GM11168 (cell line): Measurements from ENCODE around the gene ARHGAP4.

Experiments
- in situ Hi-C: fragments of 300-500 bp; cut with MboI; formaldehyde crosslinking; loops from one replicate; pipeline ENCODE4 v1.12.0; 2022; ENCODE audit warnings: low sequenced_read_pairs; ENCODE audit not compliant: unreplicated experiment

The ARHGAP4 gene

DNA sequence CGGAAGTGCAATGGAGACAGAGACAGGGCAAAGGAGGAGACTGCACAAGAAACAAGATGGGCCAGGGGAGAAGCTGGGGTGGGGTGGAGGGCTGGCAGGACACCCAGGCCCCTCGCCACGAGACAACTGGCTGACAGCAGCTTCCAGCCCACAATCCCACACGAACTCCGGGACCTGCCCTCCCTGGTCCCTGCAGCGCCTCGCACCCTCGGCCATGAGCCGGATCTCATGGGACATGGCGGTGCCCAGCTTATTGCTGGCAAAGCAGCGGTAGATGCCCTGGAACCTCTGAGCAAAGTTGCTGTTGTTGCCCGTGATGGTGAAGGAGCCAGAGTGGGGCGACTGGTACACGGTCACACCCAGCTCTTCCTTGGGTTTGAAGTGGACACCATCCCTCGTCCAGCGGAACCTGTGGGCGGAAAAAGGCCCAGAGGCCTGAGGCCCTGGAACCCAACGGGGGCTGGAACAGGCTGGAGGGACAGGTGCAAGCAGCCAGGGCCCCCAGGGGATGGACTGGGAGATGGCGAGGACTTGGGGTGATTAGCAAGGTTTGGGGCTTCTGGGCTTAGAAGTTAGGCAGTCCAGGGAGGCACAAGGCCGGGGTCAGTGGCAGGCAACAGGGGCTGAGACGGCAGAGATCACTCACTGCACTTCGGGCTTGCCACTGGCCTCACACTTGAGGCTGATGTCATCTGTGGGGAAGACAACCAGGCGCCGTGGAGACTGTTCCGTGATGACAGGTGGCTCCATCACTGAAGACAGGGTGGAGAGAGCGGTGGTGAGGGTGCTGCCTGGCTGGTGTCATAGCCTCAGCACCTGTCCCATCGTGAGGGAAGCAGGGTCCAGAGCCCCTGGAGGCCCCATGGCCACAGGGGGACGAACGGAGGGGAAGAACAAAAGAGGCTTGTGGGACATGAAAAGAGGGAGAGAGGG lies 53.9 kb downstream of the ARHGAP4 start:
- in situ Hi-C loops: no loop called here

DNA sequence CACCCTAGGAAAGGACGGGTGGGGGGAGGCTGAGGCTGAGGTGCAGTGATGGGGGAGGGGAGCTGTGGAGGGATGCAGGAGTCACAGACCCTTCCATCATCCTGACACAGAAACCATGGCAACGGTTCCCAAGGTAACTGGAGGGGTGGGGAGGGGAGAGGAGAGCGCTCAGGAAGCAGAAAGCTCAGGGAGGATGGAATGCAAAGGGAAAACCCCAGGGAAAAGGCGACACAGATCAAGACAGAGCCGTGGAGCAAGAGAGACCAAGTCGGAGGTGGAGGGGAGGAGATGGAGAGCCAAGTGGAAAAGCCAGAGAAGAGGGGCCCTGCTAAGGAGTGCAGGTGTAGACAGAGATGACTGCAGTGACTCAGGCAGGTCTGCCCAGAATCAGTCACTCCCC lies 54.6 kb downstream of the ARHGAP4 start:
- in situ Hi-C loops: no loop called here

DNA sequence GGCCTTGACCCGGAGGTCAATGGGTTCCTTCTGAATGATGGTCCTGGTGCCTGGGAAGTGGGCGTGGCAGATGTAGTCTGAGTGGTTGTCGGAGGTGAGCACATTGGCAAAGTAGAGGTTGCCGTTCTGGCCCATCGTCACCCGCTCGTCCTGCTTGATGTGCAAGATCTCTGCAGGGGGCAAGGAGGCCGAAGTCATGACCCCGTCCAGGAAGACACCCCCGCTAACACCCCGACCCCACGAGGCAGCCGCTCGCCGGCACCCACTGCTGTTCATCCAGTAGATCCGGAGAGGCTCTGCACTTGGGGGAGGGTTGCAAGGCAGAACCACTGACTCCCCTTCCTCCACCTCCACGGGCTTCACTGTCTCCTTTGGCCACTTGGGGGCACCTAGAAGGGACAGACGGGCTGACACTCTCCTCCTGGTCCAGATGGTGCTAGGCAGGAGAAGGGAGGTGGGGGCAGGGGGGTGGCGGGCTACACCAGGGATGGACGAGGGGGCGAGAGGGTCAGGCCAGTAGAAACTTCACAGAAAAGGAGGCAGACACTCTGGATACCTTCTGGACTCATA lies 55.2 kb downstream of the ARHGAP4 start:
- in situ Hi-C loops: no loop called here

DNA sequence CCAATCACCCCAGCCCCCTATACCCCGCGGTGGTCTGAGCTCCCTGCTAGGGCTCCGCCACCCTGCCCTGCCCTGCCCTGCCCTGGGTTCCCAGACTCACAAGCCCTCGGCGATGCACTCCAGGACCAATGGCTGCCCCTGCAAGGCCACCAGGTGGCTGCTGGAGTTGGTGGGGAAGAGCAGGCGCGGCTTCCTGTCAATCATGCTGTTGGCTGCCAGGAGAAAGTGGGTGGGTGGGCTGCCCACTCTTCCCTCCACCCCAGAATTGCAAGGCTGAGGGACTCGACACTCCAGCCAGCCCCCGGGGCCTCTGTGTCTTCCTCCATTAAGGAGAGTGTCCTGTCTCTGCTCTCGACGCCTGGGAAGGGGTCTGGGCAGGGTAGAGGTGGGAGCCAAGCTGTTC lies 55.8 kb downstream of the ARHGAP4 start:
- in situ Hi-C loops: no loop called here

DNA sequence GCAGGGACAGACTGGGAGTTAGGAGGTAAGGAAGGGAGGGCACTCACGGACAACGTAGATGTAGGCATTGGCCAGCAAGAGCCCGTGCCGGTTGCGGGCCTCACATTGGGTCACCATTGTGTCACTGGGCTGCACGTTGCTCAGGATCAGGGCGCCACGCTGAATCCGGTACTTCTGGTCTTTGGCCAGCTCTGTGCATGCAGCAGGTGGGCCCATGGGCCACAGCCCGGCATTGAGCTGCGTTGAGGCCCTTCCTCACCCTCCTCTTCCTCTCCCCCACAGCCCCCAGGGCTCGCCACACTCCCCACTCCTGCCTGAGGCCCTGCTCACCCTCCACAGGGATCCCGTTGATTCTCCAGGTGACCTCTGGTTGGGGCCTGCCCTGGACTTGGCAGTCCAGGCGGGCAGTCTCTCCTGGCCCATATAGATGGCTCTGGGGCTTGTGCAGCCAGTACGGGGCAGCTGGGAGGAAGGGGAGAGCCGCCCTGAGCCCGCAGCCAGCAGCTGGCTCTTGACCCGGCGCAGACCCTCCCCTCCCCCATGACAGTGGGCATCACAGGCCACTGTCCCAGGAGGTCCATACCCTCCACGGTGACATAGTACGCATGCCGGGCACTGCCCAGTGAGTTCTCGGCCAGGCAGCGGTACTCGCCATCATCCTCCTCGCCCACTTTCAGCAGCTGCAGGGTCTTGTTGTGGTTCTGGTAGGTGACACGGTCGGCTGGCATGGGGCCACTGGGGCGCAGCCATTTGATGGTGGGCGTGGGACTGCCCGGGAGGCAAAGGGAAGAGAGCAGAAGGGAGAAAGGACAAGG lies 56.4 kb downstream of the ARHGAP4 start:
- in situ Hi-C loops: no loop called here

DNA sequence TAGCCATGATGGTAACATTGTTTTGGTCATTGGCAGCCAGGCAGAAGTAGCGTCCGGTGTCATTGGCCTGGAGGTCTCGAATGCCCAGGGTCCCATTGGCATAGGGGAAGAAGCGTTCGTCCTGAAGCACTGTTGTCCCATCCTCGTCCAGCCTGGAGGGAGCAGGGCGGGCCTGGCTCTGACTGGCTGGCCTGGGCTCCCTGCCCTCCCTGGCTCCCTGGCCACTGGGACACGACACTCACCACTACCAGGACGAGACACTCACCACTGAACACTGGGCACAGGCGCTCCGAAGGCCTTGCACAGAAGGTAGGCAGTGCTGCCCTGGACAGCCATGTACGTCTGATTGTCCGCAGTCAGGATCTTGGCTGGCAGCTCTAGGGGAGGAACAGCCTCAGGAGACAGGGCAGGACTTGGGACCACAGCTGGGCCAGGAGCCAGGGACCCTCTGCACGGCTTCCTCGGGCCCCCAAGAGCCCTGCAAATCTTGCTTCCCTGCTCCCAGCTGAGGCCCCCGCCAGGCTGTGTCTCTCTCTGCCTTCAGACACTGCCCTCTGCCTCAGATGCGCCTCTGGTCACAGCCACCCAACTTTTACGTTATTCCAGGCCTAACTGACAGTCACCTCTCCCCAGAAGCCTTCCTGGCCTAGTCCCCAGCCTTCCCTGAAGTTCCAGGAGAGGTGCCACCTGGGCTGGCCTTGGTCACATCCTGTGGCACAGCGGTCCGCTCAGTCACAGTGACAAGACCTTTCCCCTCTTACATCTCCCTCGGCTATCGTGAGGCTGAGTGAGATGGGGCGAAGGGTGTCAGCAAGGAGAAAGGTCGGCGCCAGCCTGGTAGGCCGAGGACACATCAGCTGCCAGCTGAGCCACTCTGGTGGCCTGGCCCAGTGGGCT lies 57.2 kb downstream of the ARHGAP4 start:
- in situ Hi-C loops: no loop called here

DNA sequence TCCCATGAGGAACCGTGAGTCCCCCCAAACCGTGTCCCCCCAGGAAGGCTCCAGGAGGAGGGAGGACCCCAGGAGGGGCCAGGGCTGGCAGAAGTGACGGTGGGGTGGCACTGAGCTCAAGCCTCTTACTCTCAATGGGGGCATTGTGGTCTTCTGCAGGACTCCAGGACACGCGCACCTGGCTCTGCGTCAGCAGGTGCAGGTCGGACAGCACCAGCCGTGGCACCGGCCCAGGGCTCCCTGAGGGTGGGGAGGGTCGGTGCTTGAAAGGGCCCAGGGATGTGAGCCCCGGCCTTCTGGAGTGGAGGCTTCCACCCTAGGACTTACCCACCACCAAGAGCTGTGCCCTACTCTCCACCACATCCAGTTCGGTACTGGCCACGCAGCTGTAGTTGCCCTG lies 58.4 kb downstream of the ARHGAP4 start:
- in situ Hi-C loops: no loop called here

DNA sequence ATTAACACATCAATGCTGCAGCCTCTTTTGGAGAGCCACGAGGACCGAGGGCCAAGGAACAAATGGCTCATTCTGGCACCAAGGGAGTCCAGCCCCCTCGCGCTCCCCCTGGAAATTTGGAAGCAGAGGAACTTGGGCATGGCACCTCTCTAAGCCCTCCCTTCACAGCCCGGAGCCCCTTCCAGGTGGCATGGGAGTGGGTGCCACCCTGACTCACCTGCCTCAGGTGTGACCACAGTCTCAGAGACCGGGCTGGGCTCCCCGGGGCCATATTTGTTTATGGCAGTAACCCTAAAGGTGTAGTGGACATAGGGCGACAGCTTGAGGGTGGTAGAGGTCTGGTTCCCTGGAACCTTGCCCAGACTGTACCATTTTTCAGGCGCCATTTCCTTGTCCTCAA lies 58.9 kb downstream of the ARHGAP4 start:
- in situ Hi-C loops: no loop called here

DNA sequence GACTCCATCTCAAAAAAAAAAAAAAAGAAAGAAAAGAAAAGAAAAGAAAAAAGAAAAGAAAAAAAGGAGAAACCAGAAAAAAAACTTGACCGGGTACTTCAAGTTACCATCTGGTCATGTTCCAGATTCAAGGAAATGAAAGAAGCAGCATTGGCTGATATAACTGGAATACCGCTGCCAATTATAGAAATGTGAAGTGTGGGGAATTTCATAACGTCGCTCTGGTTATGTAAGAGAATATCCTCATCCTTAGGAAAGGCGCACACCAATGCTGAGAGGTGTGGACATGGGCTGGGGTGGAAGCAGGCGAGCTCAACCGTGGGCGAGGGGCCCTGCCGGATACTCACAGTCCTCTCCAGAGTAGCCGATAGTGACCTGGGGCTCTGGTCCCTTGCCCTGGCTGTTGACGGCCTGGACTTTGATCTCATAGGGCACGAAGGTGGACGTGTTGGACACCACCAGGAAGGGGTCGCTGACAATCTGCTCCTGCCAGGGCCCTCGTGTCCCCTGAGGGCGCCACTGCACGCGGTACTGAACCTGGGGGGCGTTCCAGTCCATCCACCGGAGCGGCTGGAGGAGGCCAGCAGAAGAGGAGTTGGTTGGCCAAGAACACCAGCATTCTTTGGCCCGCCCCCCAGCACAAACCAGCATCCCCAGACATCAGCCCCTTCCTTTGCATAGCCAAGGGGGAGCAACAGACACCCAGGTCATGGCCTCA lies 59.6 kb downstream of the ARHGAP4 start:
- in situ Hi-C loops: no loop called here

DNA sequence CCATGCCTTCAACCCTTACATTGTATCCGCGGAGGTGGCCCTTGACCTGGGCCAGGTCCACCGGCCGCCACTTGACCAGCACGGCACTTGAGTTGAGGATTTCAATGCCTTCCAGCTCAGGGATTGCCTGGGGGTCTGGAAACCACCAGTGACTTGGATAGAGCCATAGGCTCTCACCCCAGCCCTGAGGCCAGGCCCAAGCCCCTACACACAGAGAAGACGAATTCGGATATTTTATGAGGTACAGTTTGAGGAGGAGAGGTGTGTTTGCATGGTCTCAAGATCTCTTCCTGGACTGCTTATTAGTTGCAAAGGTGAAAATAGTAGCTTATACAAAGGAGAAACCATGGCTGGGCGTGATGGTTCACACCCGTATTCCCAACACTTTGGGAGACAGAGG lies 60.4 kb downstream of the ARHGAP4 start:
- in situ Hi-C loops: no loop called here

DNA sequence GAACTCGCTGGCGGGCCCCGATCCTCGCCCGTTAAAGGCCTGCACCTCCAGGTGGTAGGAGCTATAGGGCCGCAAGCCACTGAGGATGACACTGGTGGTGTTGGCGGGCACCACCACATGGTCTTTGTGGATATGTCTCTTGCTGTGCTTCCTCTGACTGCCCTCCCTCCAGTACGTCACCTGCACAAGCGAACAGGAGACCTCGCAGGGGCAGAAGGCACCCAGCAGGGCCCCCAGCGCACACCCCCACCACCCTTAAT lies 60.8 kb downstream of the ARHGAP4 start:
- in situ Hi-C loops: no loop called here

DNA sequence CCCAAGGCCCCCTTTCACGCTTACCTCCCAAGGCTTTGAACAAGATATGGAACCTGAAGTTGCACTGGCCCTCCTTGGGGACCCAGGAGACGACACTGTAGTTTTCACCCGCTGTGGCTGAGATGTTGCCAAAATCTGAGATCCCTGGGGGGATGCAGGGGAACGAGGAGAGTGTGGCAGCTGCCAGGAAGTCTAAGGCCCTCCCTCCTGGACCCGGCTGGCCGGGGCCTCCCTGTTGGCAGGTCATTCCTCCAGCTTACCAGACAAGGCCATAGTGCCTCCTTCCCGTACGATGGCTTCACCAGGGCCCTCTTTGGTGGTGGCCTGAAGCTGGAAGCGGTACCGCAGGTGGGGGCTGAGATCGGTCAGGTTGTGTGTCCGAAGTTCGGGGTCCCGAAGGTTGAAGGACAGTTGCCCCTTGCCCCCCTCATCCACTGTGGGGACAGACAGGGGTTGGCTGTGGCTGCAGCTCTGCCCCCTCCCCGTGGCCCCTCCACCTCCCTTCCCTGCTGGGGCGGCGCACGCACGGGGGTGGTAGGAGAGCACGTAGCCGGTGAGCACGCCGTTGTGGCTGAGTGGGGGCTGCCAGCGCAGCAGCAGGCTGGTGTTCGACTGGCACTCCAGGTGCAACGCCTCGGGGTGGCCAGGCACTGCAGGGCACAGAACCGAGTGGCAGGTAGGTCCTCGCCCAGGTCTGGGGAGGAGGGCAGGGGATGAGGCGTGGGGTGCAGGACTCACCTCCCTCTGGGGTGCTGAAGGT lies 61.3 kb downstream of the ARHGAP4 start:
- in situ Hi-C loops: no loop called here

DNA sequence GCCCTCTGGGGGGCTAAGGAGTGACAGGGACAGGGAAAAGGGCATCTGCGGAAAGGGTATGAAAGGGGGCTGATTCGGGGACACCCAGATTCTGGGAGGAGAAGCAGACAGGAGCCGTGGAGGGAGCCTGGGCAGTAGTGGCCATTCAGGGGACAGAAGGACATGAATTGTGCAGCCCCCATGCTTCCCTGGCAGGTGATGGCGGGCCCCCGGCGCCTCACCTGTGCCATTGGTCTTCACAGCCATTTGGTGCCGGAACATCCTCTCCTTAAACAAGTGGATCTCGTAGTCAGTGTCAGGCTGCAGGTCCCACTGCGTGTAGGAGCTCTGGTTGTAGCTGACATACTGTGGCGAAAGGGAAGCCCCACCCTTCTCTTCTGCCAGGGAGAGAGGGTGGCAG lies 62.0 kb downstream of the ARHGAP4 start:
- in situ Hi-C loops: no loop called here

DNA sequence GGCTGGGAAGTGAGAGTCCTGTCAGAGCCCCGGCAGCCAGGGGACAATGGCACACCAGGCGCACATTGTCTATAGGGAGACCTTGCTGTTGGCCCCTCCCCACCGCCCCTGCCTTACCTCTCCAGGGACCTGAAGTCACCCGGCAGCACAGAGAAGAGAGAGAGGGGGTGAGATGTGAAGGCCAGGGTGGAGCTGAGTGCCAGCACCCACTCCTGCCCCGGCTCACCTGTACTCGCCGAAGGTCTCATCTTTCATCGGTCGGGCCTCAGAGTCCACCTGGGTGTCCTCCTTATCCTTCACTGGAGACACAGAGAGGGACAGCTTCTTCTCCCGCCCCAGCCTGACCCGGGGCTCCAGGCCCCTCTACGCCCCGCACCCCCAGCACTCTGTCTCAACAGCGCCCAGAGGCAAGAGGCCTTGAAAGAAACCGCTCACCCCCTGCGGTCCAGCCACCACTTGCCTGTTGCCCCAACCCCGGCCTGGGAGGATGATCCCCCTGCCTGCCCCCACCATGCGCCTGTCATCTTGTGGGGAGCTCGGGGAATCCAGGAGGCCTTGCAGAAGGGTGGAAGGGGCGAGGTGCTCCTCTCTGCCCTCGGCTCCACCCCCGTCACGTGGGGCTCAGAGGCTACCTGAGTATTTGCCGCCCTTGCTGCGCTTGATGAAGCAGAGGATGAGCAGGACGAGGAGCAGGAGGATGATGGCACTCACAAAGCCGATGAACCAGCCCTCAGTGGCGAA lies 62.6 kb downstream of the ARHGAP4 start:
- in situ Hi-C loops: no loop called here

DNA sequence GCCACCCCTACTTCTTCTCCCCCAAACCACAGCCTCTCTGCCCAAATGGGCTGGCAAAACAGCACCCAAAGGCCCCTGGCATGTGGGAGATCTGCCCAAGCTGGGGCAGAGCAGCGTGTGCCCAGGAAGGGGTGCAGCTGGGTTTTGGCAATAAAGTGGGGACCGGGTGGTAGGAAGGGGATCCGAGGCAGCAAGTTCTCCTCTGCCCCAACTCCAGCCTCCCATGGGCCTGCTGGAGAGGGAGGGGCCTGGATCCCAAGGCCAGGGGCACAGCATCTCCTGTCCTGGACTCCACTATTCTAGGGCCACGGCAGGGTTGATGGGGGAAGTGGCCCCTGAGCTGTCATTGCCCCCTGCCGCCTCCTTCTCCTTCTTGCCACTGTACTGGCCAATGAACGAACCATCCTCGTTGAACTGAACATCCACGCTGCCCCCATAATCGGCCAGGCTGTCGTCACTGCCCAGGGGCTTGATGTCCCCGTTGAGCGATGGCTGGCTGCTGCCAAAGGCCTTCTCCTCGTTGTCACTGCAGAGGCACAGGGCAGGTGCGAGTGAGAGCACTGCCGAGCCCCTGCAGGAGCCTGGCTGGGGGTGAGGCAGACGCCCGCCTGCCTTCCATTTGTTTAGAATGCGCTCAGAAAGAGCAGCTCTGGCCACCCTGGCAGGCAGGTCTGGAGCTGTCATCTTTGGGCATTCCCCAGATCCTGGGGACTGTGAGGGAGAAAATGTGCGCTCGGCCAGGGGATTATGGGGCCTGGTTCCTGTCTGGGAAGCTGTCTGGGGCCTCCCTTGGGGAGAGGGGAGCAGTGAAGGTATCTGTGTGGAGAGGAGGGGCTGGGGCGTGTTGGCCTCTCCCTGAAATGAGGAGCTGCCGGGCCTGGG lies 63.5 kb downstream of the ARHGAP4 start:
- in situ Hi-C loops: no loop called here

DNA sequence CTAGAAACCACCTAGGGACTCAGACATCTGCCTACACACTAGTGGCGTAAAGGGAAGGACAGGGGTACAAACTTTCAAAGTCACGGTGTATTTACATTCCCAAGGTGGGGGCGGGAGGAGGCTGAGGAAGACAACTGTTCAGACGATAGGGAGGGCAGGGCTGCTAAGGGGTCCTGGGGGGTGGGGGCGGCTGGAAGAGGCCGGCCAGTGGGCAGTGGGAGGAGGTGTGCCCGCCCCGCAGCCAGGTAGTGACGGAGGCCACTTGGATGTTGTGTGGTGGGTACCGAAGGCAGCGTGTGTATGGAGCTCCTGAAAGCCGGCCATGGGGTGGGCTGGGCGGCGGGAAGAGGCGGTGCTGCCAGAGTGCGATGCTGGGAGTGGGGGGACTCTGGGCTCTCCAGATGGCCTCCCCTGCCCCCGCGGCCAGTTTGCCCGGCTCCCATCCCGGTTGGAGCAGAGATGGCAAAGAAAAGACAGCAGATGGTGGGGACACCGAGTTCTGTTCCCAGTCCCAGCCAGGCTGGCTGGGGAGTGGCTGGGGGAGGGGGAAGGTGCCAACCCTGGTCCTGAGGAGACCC lies 64.2 kb downstream of the ARHGAP4 start:
- in situ Hi-C loops: no loop called here

DNA sequence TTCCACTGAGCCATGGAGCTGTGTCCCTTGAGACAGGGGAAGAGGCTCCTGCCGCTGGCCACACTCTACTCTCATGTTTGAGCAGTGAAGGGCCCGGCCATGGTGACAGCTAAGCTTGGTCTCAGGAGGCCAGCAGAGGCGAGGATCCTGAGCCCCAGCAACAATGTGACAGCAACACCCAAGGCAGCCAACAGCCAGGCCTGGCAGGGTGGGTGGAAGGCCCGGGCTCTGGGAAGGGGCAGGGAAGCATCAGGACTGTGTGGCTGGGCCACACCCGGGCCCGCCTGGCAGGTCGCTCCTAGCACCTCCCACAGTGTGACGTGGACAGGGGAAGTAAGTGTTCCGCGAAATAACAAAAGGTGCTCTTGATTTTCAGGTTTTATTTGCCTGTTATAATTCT lies 64.9 kb downstream of the ARHGAP4 start:
- in situ Hi-C loops: no loop called here
